Measurements from ENCODE around the gene MDP1. TPM values are rescaled to one million over a fixed set of nuclear protein-coding genes. Genes with fewer than 3 reads are reported as not detected.

MDP1 gene
- total and polyA plus RNA-seq, 2 of the 8 experiments (the other 6 are each of a cell fraction or from before 2014, with no cell fraction given) = 17.7 to 32.2 TPM

DNA sequence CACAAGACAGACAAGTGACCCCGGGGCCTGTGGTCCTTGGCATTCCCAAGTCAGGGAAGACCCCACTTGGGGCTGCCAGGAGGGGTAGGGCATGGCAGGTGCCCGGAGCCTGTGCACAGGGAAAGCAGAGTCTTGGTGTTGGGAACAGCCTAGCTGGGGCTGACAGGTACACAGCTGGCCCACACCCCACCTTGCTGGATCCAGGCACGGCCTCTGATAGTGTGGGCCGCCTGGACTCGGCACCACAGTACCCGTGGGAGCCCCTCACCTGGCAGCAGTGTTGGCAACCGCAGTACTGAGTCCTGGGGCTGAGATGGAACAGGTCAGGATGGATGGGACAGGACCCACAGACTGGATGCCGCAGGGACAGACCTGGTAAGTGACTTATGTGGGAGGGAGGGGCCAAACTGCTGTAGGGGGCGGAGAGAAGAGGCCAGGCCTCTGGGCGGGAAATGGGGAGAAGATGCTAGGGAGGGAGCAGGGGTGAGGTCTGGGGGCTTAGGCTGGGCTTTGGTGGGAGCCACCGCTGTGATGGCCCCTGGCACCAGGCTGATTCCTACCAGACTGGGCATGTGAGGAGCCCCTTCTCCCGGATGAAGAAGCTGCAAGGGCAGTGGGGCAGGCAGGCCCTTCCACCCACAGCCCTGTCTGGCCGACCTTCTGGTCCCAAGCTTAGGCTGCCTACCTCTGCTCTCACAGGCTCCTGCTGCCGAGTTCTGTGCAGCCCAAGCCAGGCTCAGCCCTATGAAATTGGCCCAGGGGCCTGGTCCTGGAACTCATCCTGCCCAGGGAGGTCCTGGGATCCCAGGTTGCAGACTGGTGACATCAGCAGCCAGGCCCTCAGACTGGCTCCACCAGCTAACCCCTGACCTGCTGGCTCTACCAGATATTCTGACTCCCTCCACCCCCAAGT, 47.2 kb upstream of the MDP1 start, which contains the start of gene TGM1 (continued):
- TF ChIP-seq, protein P1, sequence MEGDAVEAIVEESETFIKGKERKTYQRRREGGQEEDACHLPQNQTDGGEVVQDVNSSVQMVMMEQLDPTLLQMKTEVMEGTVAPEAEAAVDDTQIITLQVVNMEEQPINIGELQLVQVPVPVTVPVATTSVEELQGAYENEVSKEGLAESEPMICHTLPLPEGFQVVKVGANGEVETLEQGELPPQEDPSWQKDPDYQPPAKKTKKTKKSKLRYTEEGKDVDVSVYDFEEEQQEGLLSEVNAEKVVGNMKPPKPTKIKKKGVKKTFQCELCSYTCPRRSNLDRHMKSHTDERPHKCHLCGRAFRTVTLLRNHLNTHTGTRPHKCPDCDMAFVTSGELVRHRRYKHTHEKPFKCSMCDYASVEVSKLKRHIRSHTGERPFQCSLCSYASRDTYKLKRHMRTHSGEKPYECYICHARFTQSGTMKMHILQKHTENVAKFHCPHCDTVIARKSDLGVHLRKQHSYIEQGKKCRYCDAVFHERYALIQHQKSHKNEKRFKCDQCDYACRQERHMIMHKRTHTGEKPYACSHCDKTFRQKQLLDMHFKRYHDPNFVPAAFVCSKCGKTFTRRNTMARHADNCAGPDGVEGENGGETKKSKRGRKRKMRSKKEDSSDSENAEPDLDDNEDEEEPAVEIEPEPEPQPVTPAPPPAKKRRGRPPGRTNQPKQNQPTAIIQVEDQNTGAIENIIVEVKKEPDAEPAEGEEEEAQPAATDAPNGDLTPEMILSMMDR (IDR thresholded peaks at IDR 0.05; ENCODE audit: control extremely low read depth in 1 of 3, insufficient read depth in 1 of 3, low read depth in 1 of 3, low read length in 3 of 3) = no peak
- TF ChIP-seq POLR2AphosphoS5 (IDR thresholded peaks at IDR 0.05; ENCODE audit: low read depth, low read length) = no peak
- no peak for TF ChIP-seq SAP30 (IDR thresholded peaks at IDR 0.05; ENCODE audit: insufficient read depth, insufficient replicate concordance, low read length)
- TF ChIP-seq TAF1 (IDR thresholded peaks at IDR 0.05; ENCODE audit: low read depth, low read length) = no peak
- TF ChIP-seq EP300 (IDR thresholded peaks at IDR 0.05; ENCODE audit: borderline replicate concordance in 1 of 2, low read depth in 2 of 2, low read length in 2 of 2) = no peak
- no peak for TF ChIP-seq JUN (IDR thresholded peaks at IDR 0.05; ENCODE audit: low read depth, low read length)
- TF ChIP-seq BACH1 (IDR thresholded peaks at IDR 0.05; ENCODE audit: low read length) = no peak
- TF ChIP-seq PHF8 (conservative IDR thresholded peaks at IDR 0.05; ENCODE audit: low read depth, low read length) = no peak

Data from H1 (cell line).